ENCODE measurements around the gene LAMP1.
A peak's percentile ranks its signal among the peaks of the same experiment; 100 is the strongest.

LAMP1 gene

DNA sequence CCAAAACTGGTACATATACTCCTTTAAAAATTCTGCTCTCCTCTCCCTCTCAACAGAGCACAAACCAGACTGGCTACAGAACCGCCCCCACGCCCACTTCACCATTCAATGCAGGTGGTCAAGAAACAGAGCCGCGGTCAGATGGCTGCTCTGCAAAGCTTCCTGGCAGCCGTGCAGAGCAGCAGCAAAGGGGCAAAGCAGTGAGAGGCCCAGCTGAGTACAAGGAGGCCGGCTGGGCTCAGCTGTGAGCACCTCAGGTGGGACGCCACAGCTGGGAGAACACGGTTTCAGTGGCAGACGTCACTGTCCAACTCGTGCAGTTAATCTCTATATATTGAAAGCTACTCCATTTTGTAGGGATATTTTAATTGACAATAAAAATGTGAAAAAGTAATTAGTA is 58.6 kb downstream of the LAMP1 start:
- no peak for DNase-seq (ENCODE audit: low spot score in 2 of 2)
- Mint-ChIP-seq H3K27ac (ENCODE audit: low read depth) (no peak overlapping the region), H3K27me3 (peaks cover 39% of the 10 kb centered on the region), H3K4me3 (no peak overlapping the region), H3K9me3 (no peaks in the 10 kb centered on the region), H3K4me1 (no peaks in the 10 kb centered on the region), H3K36me3 (ENCODE audit: insufficient read depth) (no peaks in the 10 kb centered on the region)
- no peak for ATAC-seq (replicated peaks; ENCODE audit: extremely low read depth, poor library complexity, severe bottlenecking)

DNA sequence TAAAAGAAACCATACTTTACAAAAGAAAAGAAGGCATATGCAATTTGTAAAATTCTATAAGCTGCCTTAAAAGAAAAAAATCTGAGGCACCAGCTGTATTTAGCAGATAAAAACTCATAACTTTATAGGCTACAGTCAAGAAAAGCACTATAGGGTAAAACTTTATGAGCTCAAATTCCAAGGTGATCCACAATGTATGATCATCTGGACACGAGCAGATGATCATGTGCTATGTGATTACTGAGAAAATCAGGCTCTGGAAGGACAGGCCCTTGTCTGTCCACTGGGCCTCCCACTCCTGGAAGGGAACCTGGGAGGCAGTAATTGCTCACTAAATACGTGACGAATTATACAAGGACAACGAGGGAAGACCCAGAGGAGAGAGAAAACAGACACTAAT is 59.6 kb downstream of the LAMP1 start:
- no peaks in the 10 kb centered on the region for H3K4me1 Mint-ChIP-seq
- peaks cover 39% of the 10 kb centered on the region for H3K27me3 Mint-ChIP-seq
- no peak overlapping the region for H3K4me3 Mint-ChIP-seq
- DNase-seq (ENCODE audit: low spot score in 2 of 2) (no peak), ATAC-seq (replicated peaks; ENCODE audit: extremely low read depth, poor library complexity, severe bottlenecking) (no peak)
- H3K36me3 Mint-ChIP-seq (ENCODE audit: insufficient read depth): no peaks in the 10 kb centered on the region
- no peaks in the 10 kb centered on the region for H3K9me3 Mint-ChIP-seq
- no peak overlapping the region for H3K27ac Mint-ChIP-seq (ENCODE audit: low read depth)

DNA sequence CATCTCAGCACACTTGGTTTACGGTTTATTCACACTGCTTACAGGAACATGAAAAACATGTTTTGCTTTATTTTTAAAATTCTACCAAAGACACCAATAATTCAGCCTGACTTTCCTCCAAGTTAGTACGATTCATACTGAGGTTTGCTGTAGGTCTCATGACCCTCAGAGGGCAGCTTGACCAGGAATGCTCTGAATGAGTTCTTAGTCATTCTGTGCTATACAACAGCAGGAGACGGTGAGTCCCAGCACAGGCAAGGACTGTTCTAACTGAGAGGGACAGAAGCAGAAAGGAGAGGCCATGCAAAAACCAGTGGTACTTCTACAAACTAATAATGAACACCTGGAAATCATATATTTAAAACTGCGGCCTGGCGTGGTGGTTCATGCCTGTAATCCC is 60.5 kb downstream of the LAMP1 start:
- Mint-ChIP-seq H3K4me3 (no peak overlapping the region), H3K27me3 (peaks cover 44% of the 10 kb centered on the region), H3K27ac (ENCODE audit: low read depth) (no peak overlapping the region), H3K36me3 (ENCODE audit: insufficient read depth) (no peaks in the 10 kb centered on the region), H3K9me3 (no peaks in the 10 kb centered on the region), H3K4me1 (peaks cover under 1% of the 10 kb centered on the region)
- DNase-seq (ENCODE audit: low spot score in 2 of 2) (no peak), ATAC-seq (replicated peaks; ENCODE audit: extremely low read depth, poor library complexity, severe bottlenecking) (no peak)

DNA sequence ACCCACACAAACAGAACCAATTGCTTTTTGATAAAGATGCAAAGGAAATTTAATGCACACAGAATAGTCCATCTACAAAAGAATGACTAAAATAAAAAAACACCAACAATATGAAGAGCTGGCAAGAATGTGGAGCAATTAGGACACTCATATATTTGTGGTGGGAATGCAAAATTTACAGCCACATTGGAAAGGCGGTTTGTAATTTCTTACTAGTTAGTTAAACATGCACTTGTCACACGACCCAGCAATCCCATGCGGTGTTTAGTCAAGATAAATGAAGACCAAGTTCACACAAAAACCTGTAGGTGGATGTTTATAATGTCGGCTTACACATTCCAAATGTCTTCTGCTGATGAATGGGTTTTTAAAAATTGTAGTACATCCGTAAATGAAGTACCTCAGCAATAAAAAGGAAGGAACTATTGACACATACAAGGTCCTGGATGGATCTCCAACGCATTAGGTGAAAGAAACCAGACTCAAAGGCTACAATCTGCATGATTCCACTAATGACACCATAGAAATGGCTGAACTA is 61.7 kb downstream of the LAMP1 start:
- no peak overlapping the region for H3K27ac Mint-ChIP-seq (ENCODE audit: low read depth)
- H3K4me3 Mint-ChIP-seq: no peak overlapping the region
- no peaks in the 10 kb centered on the region for H3K9me3 Mint-ChIP-seq
- no peaks in the 10 kb centered on the region for H3K36me3 Mint-ChIP-seq (ENCODE audit: insufficient read depth)
- DNase-seq (ENCODE audit: low spot score in 2 of 2) (no peak), ATAC-seq (replicated peaks; ENCODE audit: extremely low read depth, poor library complexity, severe bottlenecking) (no peak)
- peaks cover 51% of the 10 kb centered on the region for H3K27me3 Mint-ChIP-seq
- peaks cover 4% of the 10 kb centered on the region for H3K4me1 Mint-ChIP-seq

DNA sequence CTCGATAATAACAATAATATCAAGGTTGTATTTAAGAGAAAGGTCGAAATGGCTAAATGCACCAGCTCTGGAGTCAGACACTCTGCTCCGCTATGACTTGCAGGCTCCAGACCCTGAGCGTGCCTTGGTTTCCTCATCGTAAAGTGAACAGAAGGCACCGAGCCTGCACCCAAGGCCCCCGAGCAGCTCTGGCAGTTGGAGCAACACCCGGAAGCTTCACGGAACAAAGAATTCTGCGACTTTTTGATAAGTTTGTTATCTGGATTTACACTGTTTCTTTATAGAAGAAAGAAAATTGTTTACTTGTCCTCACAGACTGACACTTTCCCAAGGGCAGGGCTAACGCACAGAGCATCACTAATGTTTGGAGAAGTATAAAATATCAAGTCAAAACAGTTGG is 62.5 kb downstream of the LAMP1 start:
- H3K4me3 Mint-ChIP-seq: no peak overlapping the region
- H3K27me3 Mint-ChIP-seq: peaks cover 51% of the 10 kb centered on the region
- DNase-seq (ENCODE audit: low spot score in 2 of 2) (no peak), ATAC-seq (replicated peaks; ENCODE audit: extremely low read depth, poor library complexity, severe bottlenecking) (no peak)
- no peaks in the 10 kb centered on the region for H3K36me3 Mint-ChIP-seq (ENCODE audit: insufficient read depth)
- no peak overlapping the region for H3K27ac Mint-ChIP-seq (ENCODE audit: low read depth)
- peaks cover 4% of the 10 kb centered on the region for H3K4me1 Mint-ChIP-seq
- no peaks in the 10 kb centered on the region for H3K9me3 Mint-ChIP-seq

DNA sequence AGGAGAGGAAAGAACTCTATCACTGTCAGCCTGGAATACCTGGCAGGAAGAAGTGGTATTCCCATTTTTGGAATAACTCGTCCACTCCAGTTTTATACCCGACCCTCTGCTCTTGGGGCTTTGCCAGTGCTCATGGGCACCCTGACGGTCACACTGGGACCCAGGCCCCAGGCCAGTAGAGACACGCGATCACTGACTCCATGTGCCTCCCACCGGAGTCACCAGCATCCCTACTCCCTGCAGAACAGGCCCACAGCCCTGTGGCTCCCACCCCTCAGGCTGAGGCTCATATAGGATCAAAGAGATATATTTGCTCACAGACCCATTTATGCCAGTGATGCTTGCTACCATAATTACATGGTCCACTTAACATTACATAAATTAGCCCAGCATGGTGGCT is 63.4 kb downstream of the LAMP1 start:
- no peak for ATAC-seq (replicated peaks; ENCODE audit: extremely low read depth, poor library complexity, severe bottlenecking)
- peaks cover 52% of the 10 kb centered on the region for H3K27me3 Mint-ChIP-seq

DNA sequence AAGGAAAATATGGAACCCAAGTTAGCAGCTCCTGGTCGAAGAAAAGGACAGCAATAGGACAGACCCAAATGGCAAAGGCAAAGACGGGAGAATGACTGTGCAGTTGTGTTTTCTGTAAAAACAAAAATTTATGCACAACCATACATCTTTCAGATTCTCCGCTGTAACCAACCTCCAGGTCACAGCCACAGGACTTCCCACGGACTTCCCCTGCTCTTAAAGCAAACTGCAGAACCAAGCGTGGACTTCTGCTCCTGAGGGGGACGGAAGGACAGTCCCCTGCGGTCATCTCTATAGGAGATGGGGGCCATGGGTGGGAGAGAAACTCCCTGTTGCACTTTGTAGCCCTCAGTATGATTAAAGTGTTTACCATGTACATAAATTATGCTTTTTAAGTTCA is 64.4 kb downstream of the LAMP1 start:
- H3K9me3 Mint-ChIP-seq: no peaks in the 10 kb centered on the region
- H3K4me1 Mint-ChIP-seq: peaks cover 4% of the 10 kb centered on the region
- H3K27ac Mint-ChIP-seq (ENCODE audit: low read depth): no peak overlapping the region
- no peak for ATAC-seq (replicated peaks; ENCODE audit: extremely low read depth, poor library complexity, severe bottlenecking)
- DNase-seq (ENCODE audit: low spot score in 2 of 2): no peak
- H3K36me3 Mint-ChIP-seq (ENCODE audit: insufficient read depth): peaks cover 3% of the 10 kb centered on the region
- H3K27me3 Mint-ChIP-seq: peaks cover 53% of the 10 kb centered on the region
- no peak overlapping the region for H3K4me3 Mint-ChIP-seq

More for the DNA sequence above, 63.4 kb downstream of the LAMP1 start:
- no peaks in the 10 kb centered on the region for H3K9me3 Mint-ChIP-seq
- no peak for DNase-seq (ENCODE audit: low spot score in 2 of 2)
- H3K27ac Mint-ChIP-seq (ENCODE audit: low read depth): no peak overlapping the region
- no peak overlapping the region for H3K4me3 Mint-ChIP-seq
- H3K4me1 Mint-ChIP-seq: peaks cover 4% of the 10 kb centered on the region
- no peaks in the 10 kb centered on the region for H3K36me3 Mint-ChIP-seq (ENCODE audit: insufficient read depth)

DNA sequence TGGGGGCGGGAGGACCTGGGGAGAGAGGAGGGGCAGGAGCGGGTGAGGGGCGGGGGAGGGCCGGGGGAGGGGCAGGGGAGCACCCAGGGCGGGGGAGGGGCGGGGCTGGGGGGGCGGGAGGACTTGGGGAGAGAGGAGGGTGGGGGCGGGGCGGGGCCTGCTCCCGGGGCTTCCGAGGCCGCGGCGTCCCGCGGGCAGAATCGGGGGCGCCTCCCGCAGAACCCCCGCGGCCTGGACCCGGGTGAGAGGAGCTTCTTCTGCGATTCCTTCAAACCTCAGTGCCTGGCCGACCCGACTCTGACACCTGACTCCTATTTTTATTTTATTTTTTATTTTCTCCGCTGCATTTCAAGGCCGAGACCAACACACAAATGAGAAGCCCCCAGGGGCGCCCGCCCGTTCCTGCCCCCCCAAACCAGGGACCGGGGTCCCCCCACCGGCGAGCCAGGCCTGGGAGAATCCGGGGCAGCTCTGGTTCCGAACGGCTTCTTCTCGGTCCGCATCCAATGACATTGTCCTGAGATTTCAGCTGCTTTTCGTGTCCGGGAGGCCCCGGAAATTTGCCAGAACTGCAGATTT is 67.4 kb downstream of the LAMP1 start:
- DNase-seq (ENCODE audit: low spot score in 2 of 2) (no peak), ATAC-seq (replicated peaks; ENCODE audit: extremely low read depth, poor library complexity, severe bottlenecking) (no peak)
- Mint-ChIP-seq H3K4me1 (peaks cover 4% of the 10 kb centered on the region), H3K4me3 (peak overlapping the region; percentile 65), H3K27me3 (peaks cover 39% of the 10 kb centered on the region), H3K36me3 (ENCODE audit: insufficient read depth) (peaks cover 3% of the 10 kb centered on the region), H3K27ac (ENCODE audit: low read depth) (no peak overlapping the region), H3K9me3 (no peaks in the 10 kb centered on the region)

DNA sequence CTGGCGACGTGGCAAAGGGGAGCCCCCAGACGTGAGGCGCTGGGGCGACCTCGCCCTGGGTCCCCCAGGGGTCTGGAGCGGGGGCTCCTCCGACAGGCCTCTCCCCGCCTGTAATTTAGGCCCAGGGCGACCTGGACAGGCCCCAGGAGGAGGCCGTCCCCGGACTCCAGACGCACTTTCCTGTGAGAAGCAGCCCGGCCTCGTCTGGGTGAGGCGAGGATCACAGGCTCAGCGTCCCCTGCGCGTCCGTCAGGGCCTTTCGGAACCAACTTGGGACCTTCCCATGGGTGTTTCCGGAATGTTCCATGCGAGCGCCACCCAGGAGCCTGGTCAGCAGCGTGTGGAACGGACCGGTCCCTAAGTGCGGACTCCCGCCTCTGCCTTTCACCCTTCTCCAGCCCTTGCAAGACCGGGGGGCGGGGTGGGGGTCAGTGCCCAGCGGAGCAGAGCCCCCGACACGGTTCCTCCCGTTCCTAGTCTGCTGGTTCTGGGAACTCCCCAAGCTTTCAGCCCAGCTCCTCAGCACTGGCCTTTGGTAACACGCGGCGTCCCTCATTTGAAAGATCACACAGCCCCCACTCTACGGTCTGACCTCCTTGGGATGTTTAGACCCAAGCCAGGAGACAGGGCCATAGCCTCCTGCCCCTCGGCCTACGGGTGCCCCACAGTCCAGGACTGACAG is 68.0 kb downstream of the LAMP1 start:
- H3K4me3 Mint-ChIP-seq: peak overlapping the region; percentile 65
- no peaks in the 10 kb centered on the region for H3K9me3 Mint-ChIP-seq
- peaks cover 4% of the 10 kb centered on the region for H3K4me1 Mint-ChIP-seq
- ATAC-seq (replicated peaks; ENCODE audit: extremely low read depth, poor library complexity, severe bottlenecking) (no peak), DNase-seq (ENCODE audit: low spot score in 2 of 2) (no peak)
- H3K27me3 Mint-ChIP-seq: peaks cover 32% of the 10 kb centered on the region
- no peak overlapping the region for H3K27ac Mint-ChIP-seq (ENCODE audit: low read depth)
- peaks cover 3% of the 10 kb centered on the region for H3K36me3 Mint-ChIP-seq (ENCODE audit: insufficient read depth)

DNA sequence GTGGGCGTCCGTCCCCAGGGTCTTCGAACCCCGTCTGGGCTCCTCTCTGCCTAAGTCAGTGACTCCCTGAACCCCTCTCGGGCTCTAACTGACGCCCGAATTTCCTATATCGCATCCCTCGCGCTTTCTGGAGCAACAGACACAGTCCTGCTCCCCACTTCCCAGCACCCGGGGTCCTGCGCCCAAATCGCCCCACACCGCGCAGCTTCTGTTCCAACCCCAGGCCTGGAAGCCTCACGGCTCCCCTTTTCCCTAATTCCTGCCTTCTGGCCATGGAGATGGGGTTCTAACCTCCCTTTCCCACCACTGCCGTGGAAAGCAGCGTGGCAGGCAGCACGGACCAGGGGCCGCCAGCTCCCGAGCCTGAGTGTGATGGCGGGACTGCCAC is 68.5 kb downstream of the LAMP1 start:
- ATAC-seq (replicated peaks; ENCODE audit: extremely low read depth, poor library complexity, severe bottlenecking) (no peak), DNase-seq (ENCODE audit: low spot score in 2 of 2) (no peak)
- Mint-ChIP-seq H3K4me3 (peak overlapping the region; percentile 65), H3K27me3 (peaks cover 27% of the 10 kb centered on the region), H3K36me3 (ENCODE audit: insufficient read depth) (peaks cover 3% of the 10 kb centered on the region), H3K9me3 (no peaks in the 10 kb centered on the region), H3K27ac (ENCODE audit: low read depth) (no peak overlapping the region), H3K4me1 (peaks cover 4% of the 10 kb centered on the region)

DNA sequence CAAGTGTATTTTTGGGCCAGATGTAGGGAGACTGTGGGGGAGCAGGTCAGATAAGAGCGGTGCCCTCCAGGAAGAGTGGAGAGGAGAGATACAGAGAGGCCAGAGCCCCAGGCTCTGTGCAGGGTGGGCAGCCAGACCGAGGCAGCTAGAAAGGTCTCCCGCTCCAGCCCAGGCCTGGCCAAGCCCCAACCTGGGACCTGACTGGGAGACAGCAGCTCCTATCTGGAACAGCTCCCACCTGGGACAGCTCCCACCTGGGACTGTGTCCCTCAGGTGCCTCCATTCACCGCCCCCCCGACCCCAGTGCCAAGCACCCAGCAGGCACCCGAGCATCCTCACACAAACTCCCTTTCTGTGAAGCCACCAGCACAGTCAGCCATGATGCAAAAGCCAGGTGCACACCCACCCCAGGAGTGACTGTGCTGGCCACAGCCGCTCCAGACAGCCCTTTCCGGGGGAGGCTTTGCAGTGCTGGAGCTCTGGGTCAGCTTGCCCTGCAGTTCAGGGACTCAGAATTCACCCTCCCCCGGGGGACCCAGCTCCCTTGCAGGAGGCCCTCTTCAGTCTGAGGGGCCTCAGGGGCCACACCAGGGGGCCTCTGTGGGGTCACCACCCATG is 69.0 kb downstream of the LAMP1 start:
- H3K27me3 Mint-ChIP-seq: peaks cover 23% of the 10 kb centered on the region
- ATAC-seq (replicated peaks; ENCODE audit: extremely low read depth, poor library complexity, severe bottlenecking) (no peak), DNase-seq (ENCODE audit: low spot score in 2 of 2) (no peak)
- H3K27ac Mint-ChIP-seq (ENCODE audit: low read depth): no peak overlapping the region
- peaks cover 3% of the 10 kb centered on the region for H3K36me3 Mint-ChIP-seq (ENCODE audit: insufficient read depth)
- H3K9me3 Mint-ChIP-seq: no peaks in the 10 kb centered on the region
- peak overlapping the region; percentile 65 for H3K4me3 Mint-ChIP-seq
- H3K4me1 Mint-ChIP-seq: peaks cover 4% of the 10 kb centered on the region

DNA sequence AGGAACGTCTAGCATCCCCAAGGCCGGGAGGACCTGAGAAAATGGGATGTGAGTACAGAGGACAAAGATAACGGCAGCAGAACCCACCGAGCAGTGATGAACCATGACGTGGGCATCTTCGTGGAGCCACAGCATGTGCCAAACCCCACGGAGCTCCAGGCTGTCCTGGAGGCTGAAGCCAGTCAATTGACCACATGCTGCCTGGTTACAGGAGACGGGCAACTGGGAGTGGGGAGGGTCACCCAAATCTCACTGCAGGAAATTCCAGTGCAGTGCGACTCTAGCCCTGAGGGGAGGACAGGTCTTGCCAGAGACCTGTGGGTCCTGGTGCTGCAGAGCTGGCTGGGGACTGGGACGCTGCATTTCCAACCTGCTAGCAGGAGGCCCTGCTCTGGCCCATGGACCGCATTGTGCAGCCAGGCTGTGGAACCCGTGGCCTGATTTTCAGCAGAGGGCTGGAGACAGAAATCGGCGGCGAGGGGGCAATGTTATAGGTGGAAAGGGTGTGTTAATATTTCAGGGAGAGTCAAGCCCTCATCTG is 70.1 kb downstream of the LAMP1 start:
- Mint-ChIP-seq H3K27ac (ENCODE audit: low read depth) (no peak overlapping the region), H3K9me3 (no peaks in the 10 kb centered on the region), H3K4me1 (peaks cover 4% of the 10 kb centered on the region), H3K27me3 (peaks cover 23% of the 10 kb centered on the region), H3K4me3 (no peak overlapping the region), H3K36me3 (ENCODE audit: insufficient read depth) (peaks cover 3% of the 10 kb centered on the region)
- DNase-seq (ENCODE audit: low spot score in 2 of 2) (no peak), ATAC-seq (replicated peaks; ENCODE audit: extremely low read depth, poor library complexity, severe bottlenecking) (no peak)

DNA sequence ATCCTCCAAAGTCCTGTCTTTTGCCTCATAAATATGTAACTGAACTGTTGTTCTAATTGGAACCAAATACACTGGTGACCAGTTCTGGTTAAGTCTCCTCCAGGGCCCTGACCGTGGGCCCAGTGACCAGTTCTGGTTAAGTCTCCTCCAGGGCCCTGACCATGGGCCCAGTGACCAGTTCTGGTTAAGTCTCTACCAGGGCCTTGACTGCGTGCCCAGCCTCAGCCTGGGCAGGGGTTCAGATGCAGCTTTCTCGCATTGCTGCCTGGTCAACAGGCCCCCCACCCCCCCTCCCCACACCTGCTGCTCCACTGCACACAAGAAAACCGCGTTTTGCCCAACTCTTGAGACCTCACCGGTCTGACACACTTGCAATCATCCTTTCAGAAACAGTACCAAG is 70.7 kb downstream of the LAMP1 start:
- H3K4me3 Mint-ChIP-seq: no peak overlapping the region
- peaks cover 17% of the 10 kb centered on the region for H3K27me3 Mint-ChIP-seq
- ATAC-seq (replicated peaks; ENCODE audit: extremely low read depth, poor library complexity, severe bottlenecking): no peak
- H3K36me3 Mint-ChIP-seq (ENCODE audit: insufficient read depth): peaks cover 3% of the 10 kb centered on the region
- no peak for DNase-seq (ENCODE audit: low spot score in 2 of 2)
- peak overlapping the region; percentile 47 for H3K27ac Mint-ChIP-seq (ENCODE audit: low read depth)
- peaks cover 1% of the 10 kb centered on the region for H3K4me1 Mint-ChIP-seq
- H3K9me3 Mint-ChIP-seq: no peaks in the 10 kb centered on the region

Measured in central memory CD8-positive, alpha-beta T cell (primary cell).